Measurements from ENCODE around the gene FGF18.
A peak's percentile ranks its signal among the peaks of the same experiment; 100 is the strongest.

Gene FGF18

DNA sequence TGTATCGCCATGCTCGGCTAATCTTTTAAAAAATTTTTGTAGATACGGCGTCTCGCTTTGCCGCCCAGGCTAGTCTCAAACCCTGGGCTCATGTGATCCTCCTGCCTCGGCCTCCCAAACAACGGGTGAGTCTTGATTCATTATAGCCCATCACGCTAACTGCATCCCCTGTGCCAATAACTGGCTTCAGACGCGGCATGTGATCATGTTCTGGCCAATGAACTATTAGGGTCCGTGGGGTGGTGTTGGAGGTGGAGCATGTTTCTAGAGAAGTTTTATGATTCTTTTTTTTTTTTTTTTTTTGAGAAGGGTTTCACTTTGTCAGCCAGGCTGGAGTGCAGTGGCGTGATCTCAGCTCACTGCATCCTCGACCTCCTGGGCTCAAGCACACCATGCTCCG is 51.0 kb downstream of the FGF18 start:
- no peak for DNase-seq (ENCODE audit: low read depth)

DNA sequence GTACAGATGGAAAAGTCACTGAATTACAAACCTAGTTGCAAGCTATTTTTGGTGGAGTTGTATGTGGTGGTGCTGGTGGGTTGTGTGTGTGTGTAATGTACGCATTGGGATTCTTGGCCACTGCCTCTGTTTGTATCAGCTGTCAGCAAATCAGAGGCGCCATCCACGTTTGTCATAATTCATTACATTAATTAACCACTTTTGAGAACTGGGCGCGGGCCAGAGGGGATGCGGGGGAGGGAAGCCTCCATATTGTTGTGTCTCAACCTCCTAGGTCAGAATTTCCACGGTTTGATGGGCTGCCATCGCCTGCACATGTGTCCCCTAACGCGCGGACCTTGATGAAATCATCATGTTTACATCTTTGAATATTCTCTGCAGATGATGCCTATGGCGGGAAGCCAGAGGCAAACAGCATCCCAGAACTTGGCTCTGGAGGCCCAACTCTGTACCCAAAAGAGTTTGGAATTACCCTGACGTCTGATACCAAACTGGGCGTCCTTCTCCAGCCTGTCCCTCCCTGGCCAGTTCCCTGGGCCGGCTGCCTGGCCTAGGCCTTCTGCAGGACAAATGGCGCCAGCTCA is 54.9 kb downstream of the FGF18 start:
- peak; percentile 86 for DNase-seq (ENCODE audit: low read depth)

DNA sequence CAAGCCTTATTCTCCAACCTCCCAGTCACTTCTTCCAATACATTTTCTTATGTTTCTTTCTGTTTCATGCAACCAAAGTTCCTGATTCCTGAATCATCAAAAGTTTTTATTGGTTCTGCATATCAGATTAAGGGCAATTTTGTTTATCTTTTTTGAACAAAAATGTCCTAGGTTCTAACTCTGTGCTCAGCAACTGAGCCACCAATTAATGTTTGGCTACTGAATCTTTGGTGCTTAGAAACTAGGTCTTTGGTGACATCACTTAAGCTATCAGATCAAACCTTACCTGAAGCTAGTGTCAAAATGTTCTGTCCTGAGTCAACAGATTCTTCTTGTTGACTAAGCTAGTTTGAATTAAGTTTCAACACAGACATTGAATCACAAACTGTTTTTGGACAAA is 56.1 kb downstream of the FGF18 start:
- no peak for DNase-seq (ENCODE audit: low read depth)

DNA sequence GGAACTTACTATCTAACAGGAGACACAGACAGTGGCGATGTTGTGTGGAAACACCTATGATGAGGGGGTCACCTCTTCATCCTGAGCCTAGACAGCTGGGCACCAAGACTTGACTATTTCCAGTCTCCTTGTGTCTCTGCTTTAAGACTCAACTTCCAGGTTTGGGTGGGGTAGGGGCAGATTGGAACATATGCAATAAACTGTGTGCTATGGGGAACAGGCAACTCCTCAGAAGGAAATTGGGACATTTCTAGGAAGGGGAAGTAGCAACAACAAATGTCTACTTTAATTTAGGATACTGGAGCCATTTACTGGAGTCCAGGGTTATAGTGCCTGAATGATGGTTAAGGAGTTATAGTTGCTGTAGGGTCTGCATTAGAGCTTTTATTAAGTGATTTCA is 57.3 kb downstream of the FGF18 start:
- DNase-seq (ENCODE audit: low read depth) = no peak

DNA sequence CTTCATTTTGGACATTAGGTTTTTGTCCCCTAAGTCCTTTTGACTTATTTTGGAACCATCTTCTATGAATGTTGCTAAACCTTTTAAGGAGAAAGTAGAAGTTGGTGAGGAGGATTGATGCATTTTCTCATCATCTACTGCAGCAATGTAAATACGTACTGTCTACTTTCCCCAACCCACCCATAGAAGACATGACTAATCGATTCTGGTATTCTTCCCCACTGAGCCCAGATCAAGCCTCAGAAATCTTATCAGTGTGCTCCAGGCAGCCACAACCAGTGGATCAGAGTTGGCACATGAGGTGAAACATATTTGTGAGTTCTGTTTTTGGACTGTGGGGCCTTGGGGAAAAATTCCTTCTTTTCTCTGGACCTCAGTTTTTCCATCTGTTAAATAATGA is 57.7 kb downstream of the FGF18 start:
- no peak for DNase-seq (ENCODE audit: low read depth)

DNA sequence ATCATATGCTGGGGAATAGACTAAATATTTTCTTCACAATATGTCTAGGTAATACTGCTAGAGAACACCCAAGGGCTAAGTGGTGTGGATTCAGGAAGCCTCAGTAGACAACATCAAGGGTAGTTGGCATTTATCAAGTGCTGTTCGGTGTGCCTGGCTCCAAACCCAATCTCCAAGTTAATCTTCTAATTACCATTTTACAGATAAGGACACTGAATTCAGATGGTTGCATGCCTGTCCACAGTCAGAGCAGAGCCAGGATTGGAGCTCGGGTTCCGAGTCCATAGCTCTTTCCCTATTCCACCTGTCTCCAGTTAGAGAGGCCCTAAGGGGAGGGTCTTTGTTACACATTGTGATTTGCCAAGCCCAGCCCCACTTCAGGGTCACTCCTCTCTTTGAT is 58.2 kb downstream of the FGF18 start:
- no peak for DNase-seq (ENCODE audit: low read depth)

DNA sequence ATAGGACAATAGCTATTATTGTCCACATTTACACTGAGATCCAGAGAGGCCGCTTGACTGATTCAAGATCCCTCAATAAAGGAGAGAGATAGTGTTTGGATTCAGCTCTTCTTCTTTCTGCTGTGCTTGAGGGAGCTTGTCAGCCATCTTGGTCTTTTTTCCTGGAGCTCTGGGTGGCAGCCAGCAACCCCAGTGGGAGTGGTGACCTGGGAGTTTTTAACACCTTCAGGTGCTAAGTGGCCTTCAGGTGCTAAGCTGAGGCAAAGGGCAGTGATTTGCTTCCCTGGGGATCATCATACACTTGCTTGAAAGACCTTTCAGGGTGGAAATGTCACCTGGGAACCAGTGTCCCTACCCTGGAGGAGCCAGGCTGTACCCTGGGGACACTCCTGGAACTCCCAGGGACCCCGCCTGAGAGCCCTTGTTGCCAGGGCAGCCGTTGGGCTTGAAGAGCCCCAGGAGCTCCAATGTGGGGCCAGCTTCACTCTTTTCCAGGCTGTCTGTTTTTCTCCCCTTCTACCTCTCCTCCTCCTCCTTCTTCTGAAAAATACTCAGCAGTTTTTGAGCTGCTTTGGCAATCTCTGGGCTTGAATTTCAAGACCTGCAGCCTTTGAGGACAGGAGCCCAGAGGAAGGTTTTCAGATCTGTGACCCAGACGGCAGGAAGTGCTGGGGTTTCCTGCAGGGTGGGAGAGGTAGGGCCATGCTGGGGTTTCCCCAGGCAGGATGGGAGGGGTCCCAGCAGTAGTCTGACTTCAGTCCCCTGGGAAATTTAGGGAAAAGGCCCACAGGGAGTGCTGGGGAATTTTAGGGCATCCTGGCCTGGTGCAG is 59.7 kb downstream of the FGF18 start:
- no peak for DNase-seq (ENCODE audit: low read depth)

DNA sequence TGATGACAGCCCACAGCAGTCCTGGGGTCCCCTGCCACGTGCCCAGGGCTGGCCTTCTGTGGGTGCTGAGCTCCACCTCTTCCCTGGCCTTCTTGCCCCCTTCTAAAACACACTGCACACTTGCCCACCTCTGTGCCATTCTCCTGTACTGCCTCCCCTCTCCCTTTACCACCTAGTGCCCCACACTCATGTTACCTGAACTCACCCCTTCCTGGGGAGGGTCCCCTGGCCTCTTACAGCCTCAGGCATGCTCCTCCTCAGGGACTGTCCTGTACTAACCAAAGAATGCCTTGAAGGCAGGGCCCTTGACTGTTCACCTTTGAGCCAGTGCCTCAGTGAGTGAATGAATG is 60.3 kb downstream of the FGF18 start:
- no peak for DNase-seq (ENCODE audit: low read depth)

DNA sequence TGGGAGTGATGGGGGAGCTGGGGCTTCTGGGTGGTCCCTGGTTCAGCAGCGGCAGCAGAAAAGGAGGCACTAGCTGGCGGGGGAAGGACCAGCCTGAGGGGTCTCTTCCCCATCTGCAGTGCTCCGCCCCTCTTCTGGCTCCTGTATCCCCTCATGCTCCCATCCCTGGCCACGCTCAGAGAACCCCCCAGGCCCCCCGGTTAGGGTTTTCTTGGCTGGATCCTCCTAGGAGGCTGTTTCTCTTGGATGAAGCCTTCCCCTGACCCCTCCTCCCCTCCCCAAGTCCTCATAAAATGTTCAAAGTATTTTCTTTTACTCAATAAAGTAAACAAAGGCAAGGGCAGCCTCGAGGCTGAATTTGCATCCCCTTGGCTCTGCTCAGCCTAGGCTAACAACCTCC is 60.8 kb downstream of the FGF18 start:
- no peak for DNase-seq (ENCODE audit: low read depth)

DNA sequence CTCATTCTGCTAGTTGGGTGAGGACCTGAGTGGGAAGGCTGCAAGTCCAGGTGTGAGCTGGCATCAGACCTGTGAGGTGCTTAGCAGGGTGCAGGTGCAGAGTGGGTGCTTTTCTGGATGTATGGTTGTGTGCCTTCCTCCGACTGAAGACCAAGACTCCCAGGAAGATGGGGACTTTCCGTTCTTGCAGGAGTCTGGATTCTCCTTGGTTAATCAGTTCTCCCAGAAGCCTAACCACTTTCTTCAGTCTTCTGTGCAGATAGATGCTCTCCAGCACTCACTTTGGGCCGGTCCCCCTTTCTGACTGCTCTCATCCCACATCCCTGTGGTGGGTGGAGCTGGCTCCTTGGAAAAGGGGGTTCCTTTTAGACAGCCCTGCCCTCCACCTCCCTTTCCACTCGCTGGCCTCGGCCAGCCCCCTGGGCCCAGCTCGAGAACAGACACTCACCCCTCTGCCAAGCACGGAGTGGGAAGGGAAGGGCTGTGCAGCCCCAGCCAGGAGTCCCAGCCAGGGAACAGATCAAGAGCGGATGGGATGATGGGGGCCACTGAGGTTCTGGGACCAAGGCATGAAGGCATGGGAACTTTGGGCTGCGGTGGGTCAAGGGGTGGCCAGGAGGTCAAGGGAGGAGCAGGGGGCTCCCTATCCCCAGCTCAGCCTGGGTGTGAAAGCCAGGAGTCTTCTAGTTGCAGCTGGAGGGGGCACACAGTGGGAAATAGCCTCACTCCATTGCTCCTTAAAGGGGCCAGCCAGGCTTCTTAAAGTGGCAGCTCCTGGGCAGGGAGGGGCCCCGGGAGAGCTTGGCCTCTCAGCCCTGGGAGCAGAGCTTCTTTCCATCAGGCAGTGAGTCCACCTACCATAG is 62.4 kb downstream of the FGF18 start:
- no peak for DNase-seq (ENCODE audit: low read depth)

DNA sequence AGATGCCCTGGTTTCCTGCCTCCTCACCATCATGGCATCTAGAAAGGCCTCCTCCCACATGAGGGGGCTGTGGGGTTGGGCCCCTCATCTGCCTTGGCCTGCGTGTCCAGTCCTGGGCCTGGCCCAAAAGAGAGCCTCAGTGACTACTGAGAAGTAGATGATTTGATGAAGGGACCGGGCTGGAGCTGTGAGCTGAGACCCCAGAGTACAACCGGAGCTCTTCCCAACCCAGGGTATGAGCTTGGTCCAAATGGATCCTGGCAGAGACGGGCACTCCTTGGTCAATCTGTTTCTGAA is 62.9 kb downstream of the FGF18 start:
- DNase-seq (ENCODE audit: low read depth) = no peak

DNA sequence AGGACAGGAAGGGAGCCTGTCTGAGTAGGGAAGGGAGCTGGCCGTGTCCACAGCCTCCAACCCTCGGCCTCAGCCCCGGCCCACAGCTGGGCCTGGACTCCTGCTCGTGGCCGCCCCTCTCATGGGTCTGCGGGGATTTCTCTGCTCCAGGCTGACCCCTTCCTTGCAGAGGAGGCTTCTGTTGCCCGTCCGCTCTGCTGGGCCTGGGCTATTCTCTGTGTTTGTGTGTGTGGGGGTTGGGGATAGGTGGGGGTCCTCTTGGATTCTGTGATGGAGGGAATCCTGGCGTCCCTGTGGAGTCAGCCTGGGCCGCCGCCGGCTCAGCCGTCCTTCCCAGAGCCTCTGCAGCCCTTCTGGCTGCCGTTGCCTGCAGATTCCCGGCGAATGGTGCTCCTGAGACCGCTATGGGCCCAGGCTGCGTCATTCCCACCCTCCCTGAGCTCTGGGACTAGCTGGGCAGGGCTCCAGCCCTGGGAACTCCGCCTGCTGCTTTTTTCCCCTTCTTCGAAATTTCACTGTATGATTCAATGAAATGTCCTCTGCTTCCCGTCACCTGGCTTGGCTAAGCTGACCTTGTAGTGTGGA is 64.2 kb downstream of the FGF18 start:
- DNase-seq (ENCODE audit: low read depth) = peak; percentile 72

DNA sequence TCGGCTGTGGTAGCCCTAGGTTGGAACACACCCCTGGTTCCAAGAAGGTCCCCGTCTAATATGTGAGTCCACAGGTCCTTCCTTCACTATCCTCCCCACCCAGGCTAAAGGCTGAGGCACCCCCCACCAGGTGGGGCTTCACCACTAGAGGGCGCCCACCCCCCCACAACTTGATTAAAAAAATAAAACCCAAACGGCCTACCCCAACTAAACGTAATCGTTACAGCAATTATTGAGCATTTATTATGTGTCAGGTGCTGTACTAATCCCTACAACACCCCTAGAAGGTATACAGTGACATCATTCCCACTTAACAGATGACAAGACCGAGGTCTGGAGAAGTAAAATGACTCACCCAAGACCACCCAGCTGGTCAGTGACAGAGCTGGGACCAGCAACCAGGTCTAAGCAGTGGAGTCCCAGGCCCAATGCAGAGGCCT is 65.0 kb downstream of the FGF18 start:
- DNase-seq (ENCODE audit: low read depth) = no peak

DNA sequence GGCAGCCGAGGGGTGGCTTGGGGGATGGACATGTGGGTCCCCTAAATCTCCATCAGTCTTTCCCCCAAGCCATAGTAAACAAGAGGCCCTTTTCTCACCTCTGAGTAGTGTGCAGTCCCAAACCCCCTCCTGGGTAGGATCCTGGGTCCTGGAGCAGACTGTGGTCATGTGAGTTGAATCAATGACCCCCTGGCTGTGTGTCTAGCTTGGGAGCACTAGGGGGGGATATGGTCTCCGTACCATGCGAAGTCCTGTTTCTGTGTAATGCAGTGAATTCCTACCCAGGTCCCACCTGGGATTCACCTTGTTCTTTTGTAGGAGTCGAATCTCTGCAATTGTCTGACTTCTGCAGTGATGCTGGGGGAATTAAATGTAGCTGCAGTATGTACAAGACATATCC is 66.2 kb downstream of the FGF18 start:
- DNase-seq (ENCODE audit: low read depth) = no peak

DNA sequence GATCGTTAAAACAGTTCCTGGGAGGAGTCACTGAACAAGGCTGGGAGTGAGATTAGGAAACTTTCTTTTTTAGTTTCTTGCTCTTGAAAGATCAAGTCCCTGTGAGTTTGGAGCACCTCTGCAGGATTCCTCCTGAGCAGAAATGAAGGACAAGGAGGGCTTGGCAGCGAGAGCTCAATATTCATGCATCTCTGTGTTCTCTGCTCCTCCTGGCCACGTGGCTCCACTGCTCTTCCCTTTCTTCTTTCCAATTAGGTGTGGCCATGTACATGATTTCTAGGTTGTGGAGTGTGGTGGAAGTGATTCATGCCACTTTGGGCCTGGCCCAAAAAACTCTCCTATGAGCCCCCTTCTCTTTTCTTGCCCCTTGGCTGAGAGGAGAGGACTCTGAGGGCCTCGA is 67.2 kb downstream of the FGF18 start:
- no peak for DNase-seq (ENCODE audit: low read depth)

DNA sequence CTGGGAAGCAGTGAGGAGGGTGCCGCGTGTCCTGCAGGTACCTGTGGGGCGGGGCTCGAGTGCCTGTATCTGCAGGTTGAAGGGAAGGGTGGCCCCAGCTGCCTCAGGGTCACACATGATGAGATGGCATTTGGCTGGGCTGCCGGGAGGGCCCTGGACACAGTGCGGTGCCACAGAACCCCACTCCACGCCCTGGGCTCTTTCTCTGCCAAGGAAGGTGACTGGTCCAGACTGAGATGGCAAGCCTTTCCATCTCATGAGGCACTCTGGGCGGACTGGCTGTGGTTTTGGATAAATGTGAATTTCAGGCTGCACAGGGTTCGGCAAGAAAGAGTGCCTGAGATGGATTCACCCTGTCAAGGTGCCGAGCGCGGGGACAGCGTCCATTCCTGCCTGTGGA is 69.4 kb downstream of the FGF18 start:
- DNase-seq (ENCODE audit: low read depth) = no peak

DNA sequence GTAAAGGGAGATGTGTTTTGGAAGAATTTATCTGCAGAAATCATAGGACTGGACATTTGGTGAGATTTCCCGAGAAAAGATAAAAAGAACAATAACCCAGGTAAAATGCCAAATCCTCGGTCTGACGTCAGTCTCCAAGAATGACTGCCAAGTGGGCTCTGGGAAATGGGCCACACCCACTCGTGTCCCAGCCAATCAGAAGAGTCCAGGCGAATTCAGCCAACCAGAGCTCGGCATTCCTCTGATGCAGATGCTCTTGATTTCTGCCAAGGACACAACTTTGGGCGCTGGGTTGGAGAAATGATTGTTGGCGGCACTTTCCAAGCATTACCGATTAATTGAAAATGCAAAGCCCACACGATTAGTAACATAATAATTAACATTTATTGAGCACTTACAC is 73.3 kb downstream of the FGF18 start:
- DNase-seq (ENCODE audit: low read depth) = peak; percentile 26

DNA sequence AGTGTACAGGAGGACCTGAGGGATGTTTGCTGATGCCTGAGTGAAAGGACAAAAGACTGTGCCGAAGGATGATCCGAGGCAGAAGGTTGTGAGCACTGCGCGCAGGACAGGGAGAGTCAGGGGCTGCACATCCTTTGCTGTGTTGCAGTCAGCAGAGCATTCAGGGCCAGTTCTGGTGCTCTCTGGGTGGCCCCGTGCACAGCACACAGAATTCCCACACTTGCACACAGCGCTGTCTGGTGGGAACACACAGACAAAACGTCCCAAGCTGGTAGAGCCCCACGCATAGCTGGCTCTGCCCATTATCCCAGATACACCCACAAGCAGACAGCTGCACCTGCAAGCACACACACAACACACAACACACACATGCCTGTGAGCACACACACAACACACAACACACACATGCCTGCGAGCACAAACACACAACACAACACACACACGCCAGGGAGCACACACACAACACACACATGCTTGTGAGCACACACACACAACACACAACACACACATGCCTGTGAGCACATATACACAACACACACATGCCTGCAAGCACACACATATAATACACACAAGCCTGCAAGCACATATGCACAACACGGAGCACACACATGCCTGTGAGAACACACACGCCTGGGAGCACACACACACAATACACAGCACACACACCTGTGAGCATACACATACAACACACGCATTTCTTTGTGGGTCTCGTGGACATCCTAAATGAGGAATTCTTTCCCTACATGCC is 74.4 kb downstream of the FGF18 start:
- DNase-seq (ENCODE audit: low read depth) = peak; percentile 12

DNA sequence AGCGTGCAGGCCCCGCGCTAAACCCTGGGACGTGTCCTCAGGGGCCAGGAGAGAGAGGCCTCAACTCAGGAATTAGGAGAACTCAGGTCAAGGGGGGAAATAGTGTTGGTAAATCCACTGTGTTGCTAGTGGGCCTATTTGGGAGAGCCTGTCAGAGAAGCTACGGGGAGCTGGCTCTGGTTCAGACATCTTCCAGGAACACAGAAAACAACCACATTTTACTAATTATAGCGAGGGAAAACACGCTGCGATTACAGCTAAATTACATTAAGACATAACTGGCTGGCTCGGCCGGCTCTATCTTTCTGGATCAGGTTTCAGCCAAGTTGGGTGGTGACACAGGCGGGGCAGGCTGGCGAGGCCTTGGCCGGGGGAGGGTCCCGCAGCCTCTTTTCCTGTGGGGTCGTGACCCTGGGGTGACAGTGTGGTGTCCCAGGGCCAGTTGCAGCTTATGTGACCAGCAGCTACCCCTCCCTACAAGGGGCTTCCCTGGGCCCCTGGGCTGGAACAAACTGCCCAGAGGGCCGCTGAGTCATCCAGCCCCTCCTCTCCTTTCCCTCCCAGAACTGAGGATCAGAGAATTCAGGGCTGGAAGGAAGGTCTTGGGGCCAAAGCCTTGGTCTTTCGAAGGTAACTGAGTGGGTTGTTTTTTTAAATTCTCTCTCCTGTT is 75.1 kb downstream of the FGF18 start:
- DNase-seq (ENCODE audit: low read depth) = peak; percentile 92

DNA sequence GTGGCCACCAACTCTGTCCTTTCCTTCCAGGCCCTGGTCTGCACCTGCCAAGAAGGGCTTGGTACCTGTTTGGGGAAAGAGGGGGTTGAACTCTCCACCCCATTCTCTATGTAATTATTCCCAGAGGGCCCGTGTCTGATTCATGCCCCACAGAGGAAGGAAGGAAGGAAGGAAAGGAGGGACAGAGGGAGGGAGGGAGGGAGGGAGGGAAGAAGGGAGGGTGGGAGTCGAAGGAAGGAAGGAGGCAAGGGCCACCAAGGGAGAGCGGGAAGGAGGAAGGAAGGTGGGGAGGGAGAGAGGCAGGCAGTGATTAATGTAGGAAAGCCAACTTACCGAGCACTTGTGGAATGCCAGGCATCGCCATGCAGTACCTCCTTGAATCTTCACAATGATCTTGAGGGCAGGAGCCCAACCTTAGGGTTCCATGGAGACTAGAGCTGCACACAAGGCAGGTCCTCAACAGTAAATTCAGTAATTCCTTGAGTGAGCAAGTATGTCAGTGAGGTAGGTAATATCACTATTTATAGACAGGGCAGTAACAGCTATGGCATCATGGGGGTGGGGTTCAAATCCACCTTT is 75.8 kb downstream of the FGF18 start:
- DNase-seq (ENCODE audit: low read depth) = no peak

DNA sequence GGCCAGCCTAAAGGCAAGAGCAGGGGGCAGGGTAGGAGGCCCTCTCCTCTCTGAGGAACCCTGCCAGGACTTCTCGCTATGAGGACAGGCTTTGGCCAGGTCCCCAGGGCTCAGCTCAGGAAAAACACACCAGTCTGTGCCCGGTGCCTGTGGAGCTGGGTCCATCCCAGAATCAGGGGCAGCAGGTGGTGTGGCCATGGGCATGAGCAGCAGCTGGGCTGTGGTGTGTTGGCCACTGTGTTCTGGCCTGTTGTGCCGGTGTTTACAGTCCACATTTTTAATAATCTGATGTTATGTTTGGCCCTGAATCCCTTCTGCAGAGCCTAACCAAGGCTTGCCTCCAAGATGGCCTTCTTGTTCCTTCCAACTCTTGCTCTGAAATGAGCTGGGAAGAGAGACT is 77.0 kb downstream of the FGF18 start:
- DNase-seq (ENCODE audit: low read depth) = no peak
